Transverse colon (tissue), 4 donors: ENCODE results near the gene FBXO30. TPM values are rescaled to one million over a fixed set of nuclear protein-coding genes. Genes with fewer than 3 reads are reported as not detected.

Experiments used
- DNase-seq: peaks from one replicate; pipeline ENCODE4 v3.0.0-alpha.2; 2019
- H3K27ac ChIP-seq, 4 donors: fragments of 200-600 bp; sonication (generic); 2 replicates each; pipeline ENCODE4 v1.5.1; 2016 to 2018; ENCODE audit warnings: inconsistent platforms in 4 of 4
- H3K27me3 ChIP-seq: fragments of 200-600 bp; sonication (generic); 2 replicates; pipeline ENCODE4 v1.5.1; 2017; ENCODE audit warnings: inconsistent platforms
- H3K36me3 ChIP-seq, 4 donors: fragments of 200-600 bp; sonication (generic); 2 replicates each; pipeline ENCODE4 v1.5.1; 2017 to 2019; ENCODE audit warnings: inconsistent platforms in 4 of 4
- H3K4me1 ChIP-seq, 4 donors: fragments of 200-600 bp; sonication (generic); 2 replicates each; pipeline ENCODE4 v1.5.1; 2017 to 2020; ENCODE audit warnings: inconsistent platforms in 4 of 4
- H3K4me3 ChIP-seq, 4 donors: fragments of 200-600 bp; sonication (generic); 1 replicate in 1 of 4; 2 replicates in 3 of 4; pipeline versions ENCODE4 v1.5.1 to v1.6.1; 2017 to 2019; ENCODE audit warnings: inconsistent platforms in 4 of 4
- H3K9me3 ChIP-seq, 2 donors: fragments of 200-600 bp; sonication (generic); 2 replicates each; pipeline ENCODE4 v1.5.1; 2017 to 2019; ENCODE audit warnings: inconsistent platforms in 2 of 2
- EP300 ChIP-seq: sonication (generic); formaldehyde crosslinking; IDR thresholded peaks from one replicate; pipeline ENCODE4 v1.6.1; 2017; ENCODE audit warnings: antibody characterized with exemption, low read depth
- POLR2A ChIP-seq: fragments of 450-650 bp; IDR thresholded peaks from one replicate; pipeline ENCODE4 v1.6.1; 2016; ENCODE audit warnings: antibody characterized with exemption, mild to moderate bottlenecking, moderate library complexity
- POLR2AphosphoS5 ChIP-seq, 3 donors: sonication (generic); formaldehyde crosslinking; IDR thresholded peaks; one replicate each; pipeline ENCODE4 v1.6.1; 2016; ENCODE audit warnings: antibody characterized with exemption in 3 of 3
- WGBS, 2 donors: methylation state at CpG; one replicate each; pipeline ENCODE4 v1.1.5; 2018; ENCODE audit warnings: low coverage in 1 of 2; 5-methylcytosine and 5-hydroxymethylcytosine counted together
- in situ Hi-C, 4 donors: fragments of 200-750 bp; cut with MboI; loops; one replicate each; pipeline versions ENCODE4 v1.15.0 to v1.15.1; 2017; ENCODE audit warnings: low sequenced_read_pairs in 3 of 4, low pct_ligation_motif_present in 1 of 4, low pct_unique_long_range_greater_than_20kb in 1 of 4
- intact Hi-C: fragments of 100-400 bp; cut with DNase I; formaldehyde crosslinking; loops from one replicate; pipeline ENCODE4 v1.15.1; 2023; ENCODE audit warnings: low total_unique reads
- total RNA-seq, 4 donors: library from RNA; depleted of rRNA; stranded (reverse); fragments of >200 nt; gene quantifications; one replicate each; pipeline ENCODE4 v1.1.0, GENCODE V29; 2016
- TF ChIP-seq, protein P1 (sequence below), 5 experiments: fragments of 200-600 bp in 3 of 5; fragments of 450-650 bp in 2 of 5; sonication (generic) in 3 of 5; IDR thresholded peaks; 1 replicate in 2 of 5; 2 replicates in 3 of 5; pipeline ENCODE4 v1.5.1; 2016 to 2017; ENCODE audit warnings: antibody characterized with exemption in 5 of 5, inconsistent platforms in 3 of 5, mild to moderate bottlenecking in 2 of 5, moderate library complexity in 1 of 5

FBXO30 gene
- total RNA-seq, 4 donors from 2014 or later, result 6.0 to 13.0 (median 9.2) TPM

DNA sequence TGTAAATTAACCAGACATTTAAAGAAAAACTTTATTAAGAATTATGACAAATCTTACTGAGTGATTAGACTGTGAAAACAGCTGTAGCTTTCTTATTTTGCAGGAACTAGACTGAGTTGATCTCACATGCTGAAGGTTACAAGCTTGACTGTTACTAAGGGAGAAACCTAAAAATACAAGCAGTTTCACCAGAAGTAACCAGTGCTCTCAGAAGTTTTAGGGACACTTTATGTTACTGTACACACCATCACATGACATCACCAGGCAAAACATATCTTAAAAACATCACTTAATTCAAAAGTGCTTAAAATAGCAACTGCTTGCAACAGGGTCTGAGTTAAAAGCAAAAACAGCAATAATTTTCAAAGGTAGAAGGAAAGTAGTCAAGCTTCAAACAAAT lies 5.4 kb downstream of the FBXO30 start:
- H3K4me1 ChIP-seq, result peaks cover 0 to 40% (median 12%) of the 10 kb centered on the region in 4 donors
- intact Hi-C loops, result no loop called here
- in situ Hi-C loops, result loop anchor here in 1 of 4 donors (25.0 kb wide), 1 partner anchor 153 kb away; the partner anchor contains the start of gene SHPRH

DNA sequence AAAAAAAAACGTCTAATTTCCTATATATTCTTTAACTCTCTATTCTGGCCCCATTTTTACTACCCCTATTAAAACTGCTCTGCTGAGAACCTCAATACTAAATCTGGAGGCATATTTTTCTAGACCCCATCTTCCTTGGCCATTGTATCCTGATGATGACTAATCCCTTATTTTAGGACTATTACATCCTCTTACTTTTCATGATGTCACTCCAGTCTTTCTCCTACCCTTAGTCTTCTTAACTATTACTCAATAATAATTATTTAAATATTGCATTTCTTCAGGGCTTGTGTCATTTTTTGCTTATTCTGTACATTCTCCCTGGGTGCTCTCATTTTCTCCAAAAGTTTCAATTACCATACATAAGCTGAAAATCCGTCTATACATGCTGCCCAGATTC lies 6.4 kb downstream of the FBXO30 start:
- Histone ChIP-seq H3K27ac (peak overlapping the region in 1 of 4 donors; percentile 28), H3K9me3 (no peaks in the 10 kb centered on the region), H3K27me3 (no peaks in the 10 kb centered on the region), H3K4me3 (no peak overlapping the region), H3K36me3 (no peaks in the 10 kb centered on the region), H3K4me1 (peaks cover 0 to 40% (median 10%) of the 10 kb centered on the region in 4 donors)
- in situ Hi-C loops (loop anchor here in 1 of 4 donors (25.0 kb wide), 1 partner anchor 154 kb away; the partner anchor contains the start of gene SHPRH), intact Hi-C loops (no loop called here)
- DNase-seq, result no peak
- no peak for TF ChIP-seq POLR2A
- no peak for TF ChIP-seq EP300
- TF ChIP-seq, protein P1, sequence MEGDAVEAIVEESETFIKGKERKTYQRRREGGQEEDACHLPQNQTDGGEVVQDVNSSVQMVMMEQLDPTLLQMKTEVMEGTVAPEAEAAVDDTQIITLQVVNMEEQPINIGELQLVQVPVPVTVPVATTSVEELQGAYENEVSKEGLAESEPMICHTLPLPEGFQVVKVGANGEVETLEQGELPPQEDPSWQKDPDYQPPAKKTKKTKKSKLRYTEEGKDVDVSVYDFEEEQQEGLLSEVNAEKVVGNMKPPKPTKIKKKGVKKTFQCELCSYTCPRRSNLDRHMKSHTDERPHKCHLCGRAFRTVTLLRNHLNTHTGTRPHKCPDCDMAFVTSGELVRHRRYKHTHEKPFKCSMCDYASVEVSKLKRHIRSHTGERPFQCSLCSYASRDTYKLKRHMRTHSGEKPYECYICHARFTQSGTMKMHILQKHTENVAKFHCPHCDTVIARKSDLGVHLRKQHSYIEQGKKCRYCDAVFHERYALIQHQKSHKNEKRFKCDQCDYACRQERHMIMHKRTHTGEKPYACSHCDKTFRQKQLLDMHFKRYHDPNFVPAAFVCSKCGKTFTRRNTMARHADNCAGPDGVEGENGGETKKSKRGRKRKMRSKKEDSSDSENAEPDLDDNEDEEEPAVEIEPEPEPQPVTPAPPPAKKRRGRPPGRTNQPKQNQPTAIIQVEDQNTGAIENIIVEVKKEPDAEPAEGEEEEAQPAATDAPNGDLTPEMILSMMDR (IDR thresholded peaks at IDR 0.05), result no peak
- 73 to 79% methylated on average over 2 of the region's 2 CpGs for WGBS, 2 donors

More for the DNA sequence above, 5.4 kb downstream of the FBXO30 start:
- H3K9me3 ChIP-seq, result no peaks in the 10 kb centered on the region
- TF ChIP-seq EP300 (no peak), POLR2A (no peak), POLR2AphosphoS5 (IDR thresholded peaks at IDR 0.05) (no peak)
- no peak overlapping the region for H3K4me3 ChIP-seq
- no peak for DNase-seq
- no peaks in the 10 kb centered on the region for H3K27me3 ChIP-seq
- H3K27ac ChIP-seq, result peak overlapping the region; percentile 3 to 97 (median 18)
- H3K36me3 ChIP-seq, result no peaks in the 10 kb centered on the region

DNA sequence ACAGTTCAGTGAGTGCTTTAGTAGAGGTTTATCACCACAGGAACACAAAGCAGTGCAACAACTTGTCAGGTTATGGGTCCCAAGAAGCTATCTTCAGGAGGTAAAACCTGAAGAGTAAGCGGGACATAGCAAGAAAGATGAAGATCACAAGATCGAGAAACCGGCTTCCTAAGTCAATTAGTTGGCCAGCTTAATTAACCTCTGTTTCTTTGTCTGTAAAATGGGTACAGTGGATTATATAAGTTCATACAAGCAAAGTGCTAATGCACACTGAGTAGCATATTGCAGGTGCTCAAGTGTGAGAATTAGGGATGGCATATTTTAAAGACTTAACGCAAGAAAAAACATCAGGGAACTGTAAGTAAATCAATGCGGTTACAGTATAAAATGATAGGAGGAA lies 12.5 kb downstream of the FBXO30 start:
- Histone ChIP-seq H3K4me3 (no peak overlapping the region), H3K27me3 (no peaks in the 10 kb centered on the region), H3K9me3 (no peaks in the 10 kb centered on the region), H3K36me3 (no peaks in the 10 kb centered on the region), H3K4me1 (no peaks in the 10 kb centered on the region), H3K27ac (no peak overlapping the region)
- TF ChIP-seq POLR2A (no peak), EP300 (no peak), POLR2AphosphoS5 (IDR thresholded peaks at IDR 0.05) (no peak)
- TF ChIP-seq, protein P1 (IDR thresholded peaks at IDR 0.05), result no peak
- 97 to 99% methylated on average over 5 of the region's 5 CpGs for WGBS, 2 donors
- intact Hi-C loops, result loop anchor here (5.0 kb wide), 1 partner anchor 65 kb away; the partner anchor contains the start of gene EPM2A
- DNase-seq, result no peak
- in situ Hi-C loops, result loop anchor here in 1 of 4 donors (25.0 kb wide), 1 partner anchor 160 kb away; the partner anchor contains the start of gene SHPRH

DNA sequence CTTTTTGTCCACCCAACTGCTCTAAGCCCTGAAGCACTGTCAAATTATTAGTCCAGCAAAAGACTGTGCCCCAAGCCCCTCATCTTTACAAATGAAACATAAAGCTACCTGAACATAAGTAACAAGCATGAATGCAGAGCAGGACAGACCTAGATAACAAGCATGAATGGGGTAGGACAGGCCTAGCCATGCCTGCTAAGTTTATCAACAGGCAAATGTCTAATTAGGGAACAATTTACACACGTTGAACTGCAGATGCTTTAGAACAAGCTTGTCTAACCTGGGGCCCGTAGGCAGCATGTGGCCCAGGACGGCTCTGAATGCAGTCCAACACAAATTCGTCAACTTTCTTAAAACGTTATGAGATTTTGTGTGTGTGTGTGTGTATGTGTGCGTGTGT lies 13.6 kb downstream of the FBXO30 start:
- DNase-seq, result no peak
- in situ Hi-C loops (loop anchor here in 1 of 4 donors (25.0 kb wide), 1 partner anchor 161 kb away; the partner anchor contains the start of gene SHPRH), intact Hi-C loops (loop anchor here (5.0 kb wide), 1 partner anchor 64 kb away; the partner anchor contains the start of gene EPM2A)
- no peak overlapping the region for H3K27ac ChIP-seq
- TF ChIP-seq, protein P1 (IDR thresholded peaks at IDR 0.05), result no peak
- TF ChIP-seq EP300, result no peak
- TF ChIP-seq POLR2A, result no peak
- no peak for TF ChIP-seq POLR2AphosphoS5 (IDR thresholded peaks at IDR 0.05)
- no peaks in the 10 kb centered on the region for H3K4me1 ChIP-seq
- 83 to 89% methylated on average over 6 of the region's 6 CpGs for WGBS, 2 donors
- no peak overlapping the region for H3K4me3 ChIP-seq
- no peaks in the 10 kb centered on the region for H3K27me3 ChIP-seq
- H3K36me3 ChIP-seq, result no peaks in the 10 kb centered on the region
- H3K9me3 ChIP-seq, result no peaks in the 10 kb centered on the region

DNA sequence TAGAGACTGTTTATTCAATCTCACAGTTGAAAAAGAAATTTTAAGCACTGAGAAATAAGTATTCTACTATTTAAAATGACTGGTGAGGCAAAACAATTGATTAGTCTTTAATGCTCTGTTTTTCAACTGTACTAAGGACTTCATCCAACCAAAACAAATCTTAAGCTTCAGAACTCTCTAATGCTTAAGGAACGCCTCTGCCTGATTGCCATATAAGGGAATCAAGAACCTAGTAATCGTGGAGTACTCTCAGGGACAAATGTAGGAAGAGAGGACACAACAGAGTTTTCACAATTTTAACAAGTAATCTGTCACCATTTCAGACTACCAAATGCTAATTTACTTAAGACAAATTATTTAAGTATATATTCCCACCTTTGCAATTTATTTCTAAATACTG lies 16.1 kb downstream of the FBXO30 start:
- H3K4me1 ChIP-seq, result no peaks in the 10 kb centered on the region
- H3K4me3 ChIP-seq, result no peak overlapping the region
- in situ Hi-C loops, result no loop called here
- H3K36me3 ChIP-seq, result no peaks in the 10 kb centered on the region
- H3K9me3 ChIP-seq, result no peaks in the 10 kb centered on the region
- H3K27me3 ChIP-seq, result no peaks in the 10 kb centered on the region
- TF ChIP-seq, protein P1 (IDR thresholded peaks at IDR 0.05), result no peak
- TF ChIP-seq EP300 (no peak), POLR2AphosphoS5 (IDR thresholded peaks at IDR 0.05) (no peak)
- H3K27ac ChIP-seq, result peak overlapping the region; percentile 3 to 46 (median 34)
- no peak for DNase-seq
- 63 to 79% methylated on average over 2 of the region's 2 CpGs for WGBS, 2 donors
- intact Hi-C loops, result no loop called here
